Activated naive CD4-positive, alpha-beta T cell treated with anti-CD3 and anti-CD28 coated beads, Interleukin-2, amount 50 U/mL, for 72 hours (primary cell): ENCODE results near the gene STAG3. TPM values are rescaled to one million over a fixed set of nuclear protein-coding genes. Genes with fewer than 3 reads are reported as not detected.
"Not testable (repeated sequence)": the region's sequence is repeated elsewhere in the genome, so short reads cannot be mapped to it uniquely, and the experiment has no call there.

Source experiments
- ATAC-seq, 2 donors: fragments of 150-1000 bp; cut with Tn5 transposase; 2 replicates each; pipeline ENCODE4 v1.10.0; 2021; ENCODE audit warnings: mild to moderate bottlenecking in 2 of 2, moderate library complexity in 2 of 2
- DNase-seq, 2 donors: peaks; one replicate each; pipeline ENCODE4 v3.0.0; 2021 to 2022; ENCODE audit warnings: low spot score in 2 of 2
- H3K27ac Mint-ChIP-seq, 2 donors: one replicate each; pipeline ENCODE4 v1.8.0; 2022; ENCODE audit warnings: mild to moderate bottlenecking in 2 of 2, mixed read lengths in 2 of 2
- H3K36me3 Mint-ChIP-seq, 2 donors: one replicate each; pipeline ENCODE4 v1.8.0; 2022; ENCODE audit warnings: mixed read lengths in 2 of 2
- H3K9me3 Mint-ChIP-seq, 2 donors: one replicate each; pipeline ENCODE4 v1.8.0; 2022; ENCODE audit warnings: mixed read lengths in 2 of 2
- total RNA-seq, 2 donors: library from RNA; stranded (reverse); gene quantifications; one replicate each; pipeline ENCODE4 v1.2.3, GENCODE V29; 2022

The STAG3 gene
- total RNA-seq, 2 donors from 2014 or later: 33.3 to 54.2 TPM

DNA sequence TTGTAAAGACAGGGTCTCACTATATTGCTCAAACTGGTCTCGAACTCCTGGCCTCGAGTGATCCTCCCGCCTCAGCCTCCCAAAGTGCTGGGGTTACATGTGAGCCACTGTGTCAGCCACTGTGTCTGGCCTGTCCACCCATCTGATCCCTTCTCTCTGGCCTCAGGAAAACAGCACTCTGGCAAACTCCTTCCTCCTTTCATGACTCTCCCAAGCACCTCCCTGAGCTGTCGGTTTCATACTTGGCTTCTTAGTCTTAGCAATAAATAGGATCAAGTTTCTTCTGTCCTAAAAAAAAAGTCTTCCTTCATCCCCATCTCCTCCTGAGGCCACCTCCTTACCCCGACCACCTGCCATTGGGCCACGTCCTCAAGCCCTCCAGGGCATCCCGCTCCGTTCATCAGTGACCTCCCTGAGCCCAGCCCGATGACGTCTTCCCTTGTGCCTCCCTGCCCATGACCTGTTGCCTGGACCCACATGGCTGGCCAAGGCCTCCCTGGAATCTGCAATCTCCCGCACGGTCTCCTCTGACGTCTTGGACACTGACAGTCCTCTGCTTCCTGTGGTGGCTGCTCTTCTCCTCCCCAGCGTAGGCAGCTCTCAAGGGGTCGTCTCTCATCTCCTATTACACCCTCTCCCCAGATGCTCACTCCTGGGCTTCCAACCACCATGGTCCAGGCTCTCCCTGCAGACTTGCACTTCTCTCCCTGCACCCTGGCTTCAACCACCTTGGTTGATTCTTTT is 68.6 kb downstream of the STAG3 start:
- H3K36me3 Mint-ChIP-seq, DNase-seq, ATAC-seq, H3K9me3 Mint-ChIP-seq: not testable (repeated sequence)
- H3K27ac Mint-ChIP-seq: peak overlapping the region; percentile 22 to 66

DNA sequence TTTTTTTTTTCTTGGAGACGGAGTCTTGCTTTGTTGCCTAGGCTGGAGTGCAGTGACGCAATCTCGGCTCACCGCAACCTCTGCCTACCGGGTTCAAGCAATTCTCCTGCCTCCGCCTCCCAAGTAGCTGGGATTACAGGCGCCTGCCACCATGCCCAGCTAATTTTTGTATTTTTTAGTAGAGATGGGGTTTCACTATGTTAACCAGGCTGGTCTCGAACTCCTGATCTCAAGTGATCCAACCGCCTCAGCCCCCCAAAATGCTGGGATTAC is 69.1 kb downstream of the STAG3 start:
- not testable (repeated sequence) for ATAC-seq, DNase-seq, H3K36me3 Mint-ChIP-seq, H3K9me3 Mint-ChIP-seq
- H3K27ac Mint-ChIP-seq: peak overlapping the region; percentile 0 to 1

DNA sequence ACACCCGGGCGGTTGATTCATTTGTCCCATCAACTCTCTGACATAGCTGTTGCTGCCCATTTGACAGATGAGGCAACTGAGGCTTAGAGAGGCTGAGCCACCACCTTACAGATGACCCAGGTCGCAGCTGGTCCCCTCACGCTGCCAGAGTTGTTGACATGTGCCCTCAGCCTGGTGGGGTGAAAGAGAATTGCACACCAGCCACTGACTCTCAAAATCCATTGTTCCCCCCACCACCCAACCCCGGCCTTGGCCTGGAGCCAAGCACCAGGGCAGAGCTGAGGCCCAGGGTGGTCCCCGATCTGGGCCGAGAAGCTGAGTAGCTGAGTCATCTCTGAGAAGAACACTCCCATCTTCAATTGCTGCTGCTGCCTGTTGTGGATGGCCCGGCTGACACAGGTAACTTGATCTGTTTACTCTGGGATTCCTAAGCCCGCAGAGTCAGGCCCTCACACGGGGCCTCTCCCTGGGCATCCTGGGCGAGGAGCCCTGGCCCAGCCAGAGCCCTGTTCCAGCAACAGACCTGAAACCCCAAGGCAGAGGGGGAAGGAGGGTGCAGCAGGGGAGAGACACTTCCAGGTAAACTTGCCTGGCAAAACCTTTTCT is 69.5 kb downstream of the STAG3 start:
- ATAC-seq: no peak
- no peaks in the 10 kb centered on the region for H3K9me3 Mint-ChIP-seq
- H3K36me3 Mint-ChIP-seq: no peaks in the 10 kb centered on the region
- no peak for DNase-seq
- H3K27ac Mint-ChIP-seq: peak overlapping the region in 1 of 2 donors; percentile 0

DNA sequence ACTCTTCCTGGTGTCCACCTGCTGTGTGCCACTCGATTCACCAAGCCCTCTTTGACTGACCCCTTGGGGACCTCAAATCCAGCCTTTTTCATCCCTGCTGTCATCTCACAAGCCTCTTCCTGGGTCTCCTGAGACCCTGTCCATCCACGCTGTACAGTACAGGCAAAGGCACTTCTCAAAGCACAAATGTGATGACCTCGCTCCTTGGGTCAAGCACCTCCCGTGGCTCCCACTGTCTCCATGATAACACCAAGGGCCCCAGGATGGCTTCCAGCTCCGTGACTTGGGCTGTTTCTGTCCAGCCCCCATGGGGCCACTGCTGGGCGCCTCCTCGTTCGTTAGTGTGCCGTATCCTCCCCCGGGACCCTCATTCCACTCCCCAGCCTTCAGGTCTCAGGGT is 70.8 kb downstream of the STAG3 start:
- H3K27ac Mint-ChIP-seq: peak overlapping the region in 1 of 2 donors; percentile 49
- ATAC-seq (no peak), DNase-seq (no peak)
- no peaks in the 10 kb centered on the region for H3K36me3 Mint-ChIP-seq
- H3K9me3 Mint-ChIP-seq: no peaks in the 10 kb centered on the region

DNA sequence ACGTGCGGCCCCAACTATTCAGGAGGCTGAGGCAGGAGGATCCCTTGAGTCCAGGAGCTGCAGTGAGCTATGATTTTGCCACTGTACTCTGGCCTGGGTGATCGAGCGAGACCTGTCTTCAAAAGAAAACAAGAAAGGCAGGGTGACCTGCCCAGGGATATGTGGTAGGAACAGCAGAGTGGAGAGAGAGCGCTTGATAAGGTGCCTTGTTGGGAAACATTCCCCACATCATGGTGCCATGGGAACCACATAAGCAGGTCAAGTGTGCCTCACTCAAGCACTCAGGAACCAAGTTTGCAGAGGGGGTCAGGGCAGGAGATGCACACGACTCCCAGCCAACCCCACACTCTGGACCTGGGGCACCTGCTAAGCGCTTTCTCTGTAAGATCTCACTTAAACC is 79.3 kb downstream of the STAG3 start:
- Mint-ChIP-seq H3K27ac (peak overlapping the region in 1 of 2 donors; percentile 35), H3K36me3 (no peaks in the 10 kb centered on the region), H3K9me3 (no peaks in the 10 kb centered on the region)
- DNase-seq: no peak
- ATAC-seq: no peak

DNA sequence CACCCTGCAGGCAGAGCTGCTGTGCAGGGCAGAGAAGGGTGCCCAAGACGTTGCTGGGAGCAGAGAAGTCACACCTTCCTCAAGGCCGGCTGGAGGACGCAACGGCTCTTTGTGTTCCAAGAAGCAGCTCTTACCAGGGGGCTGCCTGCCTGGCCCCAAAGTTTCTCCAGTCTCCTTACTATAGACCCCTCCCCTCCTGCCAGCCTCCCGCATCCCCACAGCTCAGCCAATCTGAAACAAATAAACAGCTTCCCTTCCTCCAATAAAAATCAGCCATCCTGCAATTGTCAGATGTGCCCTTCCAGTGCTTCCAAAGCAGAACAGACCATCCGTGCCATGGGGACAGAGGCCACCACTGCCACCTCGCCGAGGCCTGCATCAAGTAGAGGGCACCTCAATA is 82.3 kb downstream of the STAG3 start:
- H3K36me3 Mint-ChIP-seq, H3K27ac Mint-ChIP-seq, ATAC-seq, H3K9me3 Mint-ChIP-seq, DNase-seq: not testable (repeated sequence)

DNA sequence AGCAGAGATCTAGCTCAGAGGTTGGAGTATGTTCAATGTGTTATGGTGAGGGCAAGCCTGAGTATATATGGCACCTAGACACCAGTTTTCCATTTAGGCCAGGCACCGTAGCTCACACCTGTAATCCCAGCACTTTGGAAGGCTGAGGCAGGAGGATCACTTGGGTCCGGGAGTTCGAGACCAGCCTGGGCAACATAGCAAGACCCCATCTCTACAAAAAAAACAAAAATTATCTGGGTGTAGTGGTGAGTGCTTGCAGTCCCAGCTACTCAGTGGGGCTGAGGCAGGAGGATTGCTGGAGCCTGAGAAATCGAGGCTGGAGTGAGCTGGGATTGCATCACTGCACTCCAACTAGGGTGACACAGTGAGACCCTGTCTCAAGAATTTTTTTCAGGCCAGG is 85.2 kb downstream of the STAG3 start:
- not testable (repeated sequence) for ATAC-seq, H3K9me3 Mint-ChIP-seq, H3K36me3 Mint-ChIP-seq, DNase-seq, H3K27ac Mint-ChIP-seq

Other genes with a start within 250 kb of the STAG3 start
- gene GJC3, start 248.3 kb upstream of the STAG3 start, total RNA-seq: under 1 TPM; 0.68 to 0.89 TPM
- under 1 TPM in 1 of 2 donors, not detected in 1; 0.43 TPM for gene AZGP1, start 201.9 kb upstream of the STAG3 start, total RNA-seq
- 10 to 100 TPM; 52.2 to 67.1 TPM for gene ZKSCAN1, start 162.3 kb upstream of the STAG3 start, total RNA-seq
- gene ZSCAN21, start 128.1 kb upstream of the STAG3 start, total RNA-seq: 1 to 10 TPM; 3.8 to 7.1 TPM
- 10 to 100 TPM; 13.8 to 16.2 TPM for gene ZNF3, start 96.2 kb upstream of the STAG3 start, total RNA-seq
- gene COPS6, start 88.9 kb upstream of the STAG3 start, total RNA-seq: 100 to 1,000 TPM in 1 of 2 donors, 10 to 100 TPM in 1; 84.6 to 107 TPM
- gene MCM7, start 76.5 kb upstream of the STAG3 start, total RNA-seq: 100 to 1,000 TPM; 291 to 375 TPM
- gene AP4M1, start 76.3 kb upstream of the STAG3 start, total RNA-seq: 10 to 100 TPM in 1 of 2 donors, 1 to 10 TPM in 1; 8.4 to 13.6 TPM
- 10 to 100 TPM; 52.7 to 57.6 TPM for gene TAF6, start 58.6 kb upstream of the STAG3 start, total RNA-seq
- 10 to 100 TPM; 16.4 to 20.9 TPM for gene CNPY4, start 58.3 kb upstream of the STAG3 start, total RNA-seq
- gene MBLAC1, start 51.0 kb upstream of the STAG3 start, total RNA-seq: 1 to 10 TPM; 2.6 to 5.6 TPM
- gene LAMTOR4, start 29.0 kb upstream of the STAG3 start, total RNA-seq: 100 to 1,000 TPM; 147 to 153 TPM
- gene TRAPPC14, start 19.2 kb upstream of the STAG3 start, total RNA-seq: 10 to 100 TPM; 17.1 to 32.8 TPM
- gene GAL3ST4, start 9.3 kb upstream of the STAG3 start, total RNA-seq: 10 to 100 TPM in 1 of 2 donors, 1 to 10 TPM in 1; 7.7 to 12.5 TPM
- gene GPC2, start 537 bp upstream of the STAG3 start, total RNA-seq: 10 to 100 TPM in 1 of 2 donors, 1 to 10 TPM in 1; 7.0 to 18.9 TPM
- 10 to 100 TPM; 20.8 to 30.6 TPM for gene PVRIG, start 42.0 kb downstream of the STAG3 start, total RNA-seq
- not detected for gene SPDYE3, start 129.8 kb downstream of the STAG3 start, total RNA-seq
- 100 to 1,000 TPM in 1 of 2 donors, 10 to 100 TPM in 1; 41.0 to 103 TPM for gene PILRB, start 180.2 kb downstream of the STAG3 start, total RNA-seq
- 10 to 100 TPM in 1 of 2 donors, under 1 TPM in 1; 0.84 to 11.5 TPM for gene PILRA, start 195.6 kb downstream of the STAG3 start, total RNA-seq